Astrocyte of the spinal cord (primary cell): ENCODE measurements around the gene FBXL19.

ENCODE experiments used
- DNase-seq: peaks from one replicate; pipeline ENCODE4 v3.0.0; 2011; ENCODE audit warnings: low read depth, low spot score
- H3K4me3 ChIP-seq: 2 replicates; pipeline ENCODE4 v1.5.1; 2011; ENCODE audit warnings: low read depth, mild to moderate bottlenecking, low read length, moderate library complexity
- CTCF ChIP-seq: IDR thresholded peaks from 2 replicates; pipeline ENCODE4 v1.5.1; 2012; ENCODE audit warnings: low read depth, mild to moderate bottlenecking, low read length, inconsistent platforms
- in situ Hi-C: cut with HindIII; loops from 2 replicates; pipeline ENCODE4 v1.10.0; 2017; ENCODE audit warnings: low sequenced_read_pairs

FBXL19 gene

GRCh38 chr16:30992276-30992780 is 69.0 kb downstream of the FBXL19 start:
- in situ Hi-C loops = no loop called here
- no peak for DNase-seq
- no peak for TF ChIP-seq CTCF
- no peak overlapping the region for H3K4me3 ChIP-seq

- H3K4me3 ChIP-seq = no peak overlapping the region
- no peak for DNase-seq
- in situ Hi-C loops = no loop called here
- no peak for TF ChIP-seq CTCF
Measured at GRCh38 chr16:30992931-30993816, 69.8 kb downstream of the FBXL19 start.

GRCh38 chr16:30995927-30996323 is 72.6 kb downstream of the FBXL19 start:
- in situ Hi-C loops = no loop called here
- H3K4me3 ChIP-seq = no peak overlapping the region
- no peak for TF ChIP-seq CTCF
- no peak for DNase-seq

- peak overlapping the region; percentile 46 for H3K4me3 ChIP-seq
- in situ Hi-C loops = no loop called here
- no peak for TF ChIP-seq CTCF
- DNase-seq = no peak
Measured at GRCh38 chr16:30996324-30996984, 73.1 kb downstream of the FBXL19 start.

GRCh38 chr16:30996985-30997724 is 73.8 kb downstream of the FBXL19 start:
- H3K4me3 ChIP-seq = peak overlapping the region; percentile 46
- in situ Hi-C loops = no loop called here
- no peak for TF ChIP-seq CTCF
- DNase-seq = peak; percentile 53
